ENCODE results near the gene OR6M1.

The OR6M1 gene

GRCh38 chr11:123762422-123762821, 43.7 kb downstream of the OR6M1 start:
- no peak overlapping the region for H3K9ac ChIP-seq
- no peak overlapping the region for H3K4me2 ChIP-seq (ENCODE audit: low read length)
- no peaks in the 10 kb centered on the region for H3K27me3 ChIP-seq (ENCODE audit: control insufficient read depth, insufficient read depth, low read length)
- no peaks in the 10 kb centered on the region for H3K9me3 ChIP-seq (ENCODE audit: control insufficient read depth, low read length)
- no peak overlapping the region for H3K4me3 ChIP-seq (ENCODE audit: low read depth, low read length)
- H3K27ac ChIP-seq, result no peak overlapping the region
- no peaks in the 10 kb centered on the region for H3K79me2 ChIP-seq
- no peak overlapping the region for H2AFZ ChIP-seq
- H3K36me3 ChIP-seq (ENCODE audit: control insufficient read depth, insufficient read depth, low read length), result no peaks in the 10 kb centered on the region
- H3K4me1 ChIP-seq, result no peaks in the 10 kb centered on the region
- TF ChIP-seq CTCF (IDR thresholded peaks at IDR 0.05), result no peak

GRCh38 chr11:123760894-123761293, 45.3 kb downstream of the OR6M1 start:
- no peaks in the 10 kb centered on the region for H3K4me1 ChIP-seq
- H3K4me2 ChIP-seq (ENCODE audit: low read length), result no peak overlapping the region
- H3K9me3 ChIP-seq (ENCODE audit: control insufficient read depth, low read length), result no peaks in the 10 kb centered on the region
- no peak overlapping the region for H3K27ac ChIP-seq
- H2AFZ ChIP-seq, result no peak overlapping the region
- H3K79me2 ChIP-seq, result no peaks in the 10 kb centered on the region
- H3K9ac ChIP-seq, result no peak overlapping the region
- H3K27me3 ChIP-seq (ENCODE audit: control insufficient read depth, insufficient read depth, low read length), result no peaks in the 10 kb centered on the region
- TF ChIP-seq CTCF (IDR thresholded peaks at IDR 0.05), result no peak
- no peaks in the 10 kb centered on the region for H3K36me3 ChIP-seq (ENCODE audit: control insufficient read depth, insufficient read depth, low read length)
- no peak overlapping the region for H3K4me3 ChIP-seq (ENCODE audit: low read depth, low read length)

- H3K4me1 ChIP-seq, result no peaks in the 10 kb centered on the region
- no peaks in the 10 kb centered on the region for H3K36me3 ChIP-seq (ENCODE audit: control insufficient read depth, insufficient read depth, low read length)
- H3K9ac ChIP-seq, result no peak overlapping the region
- no peak overlapping the region for H2AFZ ChIP-seq
- H3K9me3 ChIP-seq (ENCODE audit: control insufficient read depth, low read length), result no peaks in the 10 kb centered on the region
- H3K27ac ChIP-seq, result no peak overlapping the region
- H3K27me3 ChIP-seq (ENCODE audit: control insufficient read depth, insufficient read depth, low read length), result no peaks in the 10 kb centered on the region
- H3K79me2 ChIP-seq, result no peaks in the 10 kb centered on the region
- no peak overlapping the region for H3K4me3 ChIP-seq (ENCODE audit: low read depth, low read length)
- no peak overlapping the region for H3K4me2 ChIP-seq (ENCODE audit: low read length)
- no peak for TF ChIP-seq CTCF (IDR thresholded peaks at IDR 0.05)
These were observed 48.2 kb downstream of the OR6M1 start for GRCh38 chr11:123757976-123758375.

GRCh38 chr11:123755813-123756212, 50.3 kb downstream of the OR6M1 start:
- no peaks in the 10 kb centered on the region for H3K4me1 ChIP-seq
- no peak for TF ChIP-seq CTCF (IDR thresholded peaks at IDR 0.05)
- H3K4me3 ChIP-seq (ENCODE audit: low read depth, low read length), result no peak overlapping the region
- no peak overlapping the region for H3K9ac ChIP-seq
- no peaks in the 10 kb centered on the region for H3K27me3 ChIP-seq (ENCODE audit: control insufficient read depth, insufficient read depth, low read length)
- no peaks in the 10 kb centered on the region for H3K9me3 ChIP-seq (ENCODE audit: control insufficient read depth, low read length)
- H3K79me2 ChIP-seq, result no peaks in the 10 kb centered on the region
- no peaks in the 10 kb centered on the region for H3K36me3 ChIP-seq (ENCODE audit: control insufficient read depth, insufficient read depth, low read length)
- no peak overlapping the region for H3K27ac ChIP-seq
- no peak overlapping the region for H3K4me2 ChIP-seq (ENCODE audit: low read length)
- H2AFZ ChIP-seq, result no peak overlapping the region

Measured in parathyroid adenoma (tissue), 2 donors.